GM12872 (cell line): ENCODE results near the gene EFCAB6.

ENCODE experiments used
- CTCF ChIP-seq: IDR thresholded peaks from 3 replicates; pipeline ENCODE4 v1.5.1; 2011; ENCODE audit warnings: low read depth, mild to moderate bottlenecking, low read length, moderate library complexity; ENCODE audit not compliant: insufficient read depth

The EFCAB6 gene

GRCh38 chr22:43812149-43812842, at the start of gene EFCAB6:
Gene EFCAB6, minus strand, starts transcription at chr22:43812305. Its CDS starts 29,987 bp downstream, at chr22:43782318.
- no peak for TF ChIP-seq CTCF

GRCh38 chr22:43861529-43861928, 49.4 kb upstream of the EFCAB6 start:
- no peak for TF ChIP-seq CTCF

GRCh38 chr22:43860831-43861230, 48.7 kb upstream of the EFCAB6 start:
- TF ChIP-seq CTCF, result no peak

GRCh38 chr22:43860126-43860525, 48.0 kb upstream of the EFCAB6 start:
- TF ChIP-seq CTCF, result no peak

- no peak for TF ChIP-seq CTCF
Observed at GRCh38 chr22:43859621-43860020, 47.5 kb upstream of the EFCAB6 start.

GRCh38 chr22:43859176-43859575, 47.1 kb upstream of the EFCAB6 start:
- TF ChIP-seq CTCF, result no peak

GRCh38 chr22:43858156-43858895, 46.2 kb upstream of the EFCAB6 start:
- no peak for TF ChIP-seq CTCF
